Measurements from ENCODE around the gene SOCS1. TPM values are rescaled to one million over a fixed set of nuclear protein-coding genes. Genes with fewer than 3 reads are reported as not detected.
A peak's percentile ranks its signal among the peaks of the same experiment; 100 is the strongest.

Gene SOCS1
- total and polyA plus RNA-seq, 2 of the 8 experiments (the other 6 are each of a cell fraction or from before 2014, with no cell fraction given): 21.0 to 48.9 TPM

DNA sequence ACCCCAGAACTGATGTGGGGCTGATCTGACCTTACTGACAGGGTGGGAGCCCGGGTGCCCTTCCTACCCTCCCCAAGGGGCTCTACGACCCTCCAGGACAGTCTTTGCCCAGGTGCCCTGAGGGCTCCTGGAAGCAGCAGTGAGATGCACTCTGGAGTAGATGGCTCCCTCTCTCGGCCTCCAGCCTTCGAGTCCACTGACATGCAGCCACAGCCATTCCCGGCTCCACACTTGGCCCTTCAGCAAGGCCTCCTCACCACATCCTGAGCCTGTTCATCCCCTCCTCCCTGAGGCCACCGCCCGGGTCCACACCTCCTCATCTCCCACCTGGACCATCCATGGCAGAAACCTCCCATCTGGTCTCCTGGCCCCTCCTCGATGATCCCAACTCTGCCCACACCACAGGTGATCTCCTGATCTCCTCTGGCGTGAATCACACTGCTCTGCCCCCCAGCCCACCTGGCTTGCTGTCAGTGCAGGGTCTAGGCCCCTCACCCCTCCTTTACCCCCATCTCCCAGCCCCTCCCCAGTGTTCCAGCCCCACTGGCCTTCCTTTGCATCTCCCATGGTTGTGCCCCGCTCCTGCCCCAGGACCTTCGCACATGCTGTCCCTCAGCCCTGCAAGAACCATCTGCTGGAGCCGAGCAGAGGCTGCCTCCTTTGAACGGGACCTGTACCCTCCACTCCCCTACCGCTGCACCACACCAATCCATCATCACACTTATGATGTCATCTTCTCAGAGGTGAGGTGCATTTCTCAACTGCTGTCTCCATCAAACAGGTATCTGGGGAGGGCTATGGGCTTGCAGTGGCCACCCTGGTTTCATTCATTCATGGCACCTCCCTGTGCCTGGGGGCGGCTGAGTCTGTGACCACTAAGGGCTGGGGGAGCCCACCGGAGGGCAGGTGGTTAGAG lies 44.7 kb downstream of the SOCS1 start:
- Histone ChIP-seq H3K56ac (replicated peaks; ENCODE audit: insufficient read length, low read depth, low read length) (no peak overlapping the region), H3K4me1 (replicated peaks in 1 of 4; ENCODE audit: control insufficient read depth in 3 of 4, insufficient read depth in 4 of 4, low read length in 3 of 4) (no peaks in the 10 kb centered on the region; a peak in 2 of 7 replicates), H3K14ac (ENCODE audit: insufficient read length) (no peak overlapping the region), H3K18ac (ENCODE audit: extremely low read depth, low read length) (no peak overlapping the region; the same call in 1 of the 2 replicates), H3K9ac (replicated peaks in 1 of 4; ENCODE audit: extremely low read depth in 1 of 4, low read depth in 3 of 4, low read length in 3 of 4) (no peak overlapping the region), H4K91ac (replicated peaks; ENCODE audit: insufficient read length, low read length) (no peak overlapping the region), H2AK5ac (ENCODE audit: low read depth, low read length) (peak overlapping the region; percentile 75; the same call in 1 of the 2 replicates), H3K4me2 (ENCODE audit: insufficient read depth in 1 of 2, low read depth in 2 of 2, low read length in 2 of 2) (no peak overlapping the region), H3K27ac (ENCODE audit: low read depth, low read length) (no peak overlapping the region), H3K79me1 (ENCODE audit: low read depth, low read length) (no peaks in the 10 kb centered on the region), H2BK12ac (ENCODE audit: low read depth, low read length) (peak overlapping the region; percentile 50; the same call in 1 of the 2 replicates), H3K27me3 (replicated peaks in 1 of 4; ENCODE audit: control insufficient read depth in 3 of 4, extremely low read depth in 1 of 4, insufficient read depth in 3 of 4, low read length in 3 of 4) (no peaks in the 10 kb centered on the region), H2BK120ac (replicated peaks; ENCODE audit: low read depth, low read length) (no peak overlapping the region), H3K23ac (ENCODE audit: insufficient read length) (no peak overlapping the region), H2BK5ac (ENCODE audit: low read depth, low read length) (no peak overlapping the region), H2BK20ac (ENCODE audit: low read length) (no peak overlapping the region), H3K36me3 (ENCODE audit: control insufficient read depth in 2 of 4, insufficient read depth in 4 of 4, low read length in 3 of 4) (no peaks in the 10 kb centered on the region), H2BK15ac (ENCODE audit: low read length) (0 out of 2 replicates have a peak overlapping the region, but pooled peaks have one; percentile 29), H3K4me3 (ENCODE audit: extremely low read depth in 1 of 4, insufficient read depth in 2 of 4, low read depth in 3 of 4, low read length in 4 of 4) (no peak overlapping the region), H3K79me2 (ENCODE audit: control insufficient read depth in 1 of 2, insufficient read depth in 2 of 2, low read length in 2 of 2) (no peaks in the 10 kb centered on the region), H3K23me2 (ENCODE audit: low read depth, low read length) (no peaks in the 10 kb centered on the region), H4K20me1 (replicated peaks in 1 of 2; ENCODE audit: control insufficient read depth in 1 of 2, insufficient read depth in 2 of 2, low read length in 2 of 2) (no peaks in the 10 kb centered on the region), H3K9me3 (ENCODE audit: insufficient read depth in 2 of 2, low read depth in 1 of 2, low read length in 1 of 2) (peaks cover 8 to 14% of the 10 kb centered on the region in 2 experiments), H3K4ac (replicated peaks; ENCODE audit: insufficient read length, low read depth, low read length) (no peak overlapping the region), H4K5ac (ENCODE audit: insufficient read length, low read depth, low read length) (no peak overlapping the region), H2AFZ (ENCODE audit: low read length) (no peak overlapping the region), H4K8ac (ENCODE audit: extremely low read depth, insufficient read depth, low read length) (no peak overlapping the region)
- TF ChIP-seq TAF1 (IDR thresholded peaks at IDR 0.05; ENCODE audit: low read depth, low read length) (no peak), TEAD4 (IDR thresholded peaks at IDR 0.05; ENCODE audit: low read depth, low read length) (no peak), RAD21 (IDR thresholded peaks at IDR 0.05 in 1 of 2, conservative IDR thresholded peaks at IDR 0.05 in 1 of 2; ENCODE audit: low read depth in 2 of 2, low read length in 2 of 2) (peak; percentile 29 to 46)
- TF ChIP-seq, protein P1, sequence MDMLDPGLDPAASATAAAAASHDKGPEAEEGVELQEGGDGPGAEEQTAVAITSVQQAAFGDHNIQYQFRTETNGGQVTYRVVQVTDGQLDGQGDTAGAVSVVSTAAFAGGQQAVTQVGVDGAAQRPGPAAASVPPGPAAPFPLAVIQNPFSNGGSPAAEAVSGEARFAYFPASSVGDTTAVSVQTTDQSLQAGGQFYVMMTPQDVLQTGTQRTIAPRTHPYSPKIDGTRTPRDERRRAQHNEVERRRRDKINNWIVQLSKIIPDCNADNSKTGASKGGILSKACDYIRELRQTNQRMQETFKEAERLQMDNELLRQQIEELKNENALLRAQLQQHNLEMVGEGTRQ (IDR thresholded peaks at IDR 0.05; ENCODE audit: low read length): no peak
- FAIRE-seq (no peak), DNase-seq (ENCODE audit: low read depth in 1 of 2, low spot score in 2 of 2) (no peak)
- ChIA-PET CTCF (ENCODE audit: partially characterized antibody) (interaction anchor here (0.6 to 1.5 kb wide), 6 partner anchors 11 to 248 kb away, joined by 3 to 4 read pairs (median 4); no protein-coding TSS in a partner anchor), POLR2A (ENCODE audit: partially characterized antibody) (interaction anchor here (0.9 to 1.5 kb wide), 3 partner anchors 12 to 45 kb away, joined by 3 to 5 read pairs (median 4); partner anchors contain the start of gene SOCS1)
- WGBS, 2 experiments (ENCODE audit: extremely low coverage in 1 of 2, insufficient coverage in 1 of 2, insufficient read length in 1 of 2, insufficient replicate concordance in 2 of 2, low coverage in 1 of 2, low lambda C conversion rate in 2 of 2, missing lambda C conversion rate in 1 of 2): 82% methylated on average over 15 of the region's 16 CpGs; no CpG with 5 or more reads in 1 of the 2 experiments

Data from H1 (cell line).